H9 (cell line): ENCODE measurements around the gene RIMOC1. TPM values are rescaled to one million over a fixed set of nuclear protein-coding genes. Genes with fewer than 3 reads are reported as not detected.

Source experiments
- DNase-seq: peaks from one replicate; pipeline ENCODE4 v3.0.0-alpha.2; 2017
- H2AFZ ChIP-seq: one replicate; pipeline ENCODE4 v1.6.1; 2013; ENCODE audit warnings: mild to moderate bottlenecking, low read length, control low read depth, moderate library complexity
- H2AK5ac ChIP-seq: 2 replicates; pipeline ENCODE4 v1.6.1; 2013; ENCODE audit warnings: low read length, control low read depth, mixed read lengths; ENCODE audit not compliant: insufficient read length
- H2BK120ac ChIP-seq: one replicate; pipeline ENCODE4 v1.6.1; 2013; ENCODE audit warnings: low read depth, mild to moderate bottlenecking, low read length, control low read depth, inconsistent platforms; ENCODE audit not compliant: poor library complexity, severe bottlenecking
- H2BK12ac ChIP-seq: 2 replicates; pipeline ENCODE4 v1.6.1; 2013; ENCODE audit warnings: low read length, control low read depth, mixed read lengths, low read depth; ENCODE audit not compliant: insufficient read length
- H2BK15ac ChIP-seq: 2 replicates; pipeline ENCODE4 v1.6.1; 2013; ENCODE audit warnings: low read depth, low read length, control low read depth
- H2BK20ac ChIP-seq: one replicate; pipeline ENCODE4 v1.6.1; 2013; ENCODE audit warnings: low read depth, mild to moderate bottlenecking, low read length, control low read depth, inconsistent platforms; ENCODE audit not compliant: poor library complexity, severe bottlenecking
- H2BK5ac ChIP-seq: 2 replicates; pipeline ENCODE4 v1.6.1; 2013; ENCODE audit warnings: low read length, control low read depth, mixed read lengths; ENCODE audit not compliant: insufficient read length
- H3K14ac ChIP-seq: 2 replicates; pipeline ENCODE4 v1.6.1; 2013; ENCODE audit warnings: low read length, control low read depth; ENCODE audit not compliant: insufficient read depth
- H3K18ac ChIP-seq: 2 replicates; pipeline ENCODE4 v1.6.1; 2013; ENCODE audit warnings: low read depth, mild to moderate bottlenecking, mixed read lengths, low read length, control low read depth; ENCODE audit not compliant: insufficient read length
- H3K23ac ChIP-seq: 2 replicates; pipeline ENCODE4 v1.6.1; 2013; ENCODE audit warnings: low read length, control low read depth, mixed read lengths, low read depth; ENCODE audit not compliant: insufficient read length
- H3K23me2 ChIP-seq: 2 replicates; pipeline ENCODE4 v1.6.1; 2013; ENCODE audit warnings: low read depth, mild to moderate bottlenecking, mixed read lengths, low read length, control low read depth; ENCODE audit not compliant: insufficient read length, poor library complexity, severe bottlenecking
- H3K27ac ChIP-seq: 2 replicates; pipeline ENCODE4 v1.5.1; 2013; ENCODE audit warnings: low read length, control low read depth, mixed read lengths, low read depth; ENCODE audit not compliant: insufficient read length
- H3K27me3 ChIP-seq: 2 replicates; pipeline ENCODE4 v1.6.1; 2013; ENCODE audit warnings: low read length, control low read depth, inconsistent platforms; ENCODE audit not compliant: insufficient read depth
- H3K4ac ChIP-seq: 2 replicates; pipeline ENCODE4 v1.6.1; 2013; ENCODE audit warnings: low read depth, mild to moderate bottlenecking, control low read depth, inconsistent platforms, low read length, moderate library complexity
- H3K4me1 ChIP-seq: 2 replicates; pipeline ENCODE4 v1.6.1; 2013; ENCODE audit warnings: low read length, control low read depth, inconsistent platforms; ENCODE audit not compliant: insufficient read depth
- H3K4me2 ChIP-seq: 2 replicates; pipeline ENCODE4 v1.6.1; 2013; ENCODE audit warnings: low read length, control low read depth, mixed read lengths; ENCODE audit not compliant: insufficient read length, insufficient read depth
- H3K56ac ChIP-seq: 2 replicates; pipeline ENCODE4 v1.6.1; 2013; ENCODE audit warnings: low read depth, mild to moderate bottlenecking, mixed read lengths, low read length, control low read depth; ENCODE audit not compliant: insufficient read length
- H3K79me1 ChIP-seq: 2 replicates; pipeline ENCODE4 v1.6.1; 2013; ENCODE audit warnings: low read depth, mild to moderate bottlenecking, moderate library complexity, low read length, control low read depth, inconsistent platforms; ENCODE audit not compliant: insufficient read depth, poor library complexity, severe bottlenecking
- H3K79me2 ChIP-seq: 2 replicates; pipeline ENCODE4 v1.6.1; 2013; ENCODE audit warnings: low read length, control low read depth, inconsistent platforms; ENCODE audit not compliant: insufficient read depth
- H3K9ac ChIP-seq: 2 replicates; pipeline ENCODE4 v1.6.1; 2013; ENCODE audit warnings: low read length, control low read depth, mixed read lengths; ENCODE audit not compliant: insufficient read length; ENCODE audit errors: extremely low read depth
- H3K9me3 ChIP-seq: one replicate; pipeline ENCODE4 v1.6.1; 2013; ENCODE audit warnings: low read depth, low read length, inconsistent platforms; ENCODE audit not compliant: control insufficient read depth
- H3T11ph ChIP-seq: one replicate; pipeline ENCODE4 v1.6.1; 2013; ENCODE audit warnings: mild to moderate bottlenecking, low read length, control low read depth, inconsistent platforms
- H4K20me1 ChIP-seq: one replicate; pipeline ENCODE4 v1.6.1; 2013; ENCODE audit not compliant: control insufficient read depth, insufficient read length, insufficient read depth
- H4K5ac ChIP-seq: 2 replicates; pipeline ENCODE4 v1.6.1; 2013; ENCODE audit warnings: low read depth, mild to moderate bottlenecking, mixed read lengths, low read length, control low read depth; ENCODE audit not compliant: insufficient read length
- H4K8ac ChIP-seq: replicated peaks from 2 replicates; pipeline ENCODE4 v1.6.1; 2013; ENCODE audit warnings: low read length, control low read depth, mixed read lengths, low read depth; ENCODE audit not compliant: insufficient read length
- H4K91ac ChIP-seq: 2 replicates; pipeline ENCODE4 v1.6.1; 2013; ENCODE audit warnings: low read depth, mild to moderate bottlenecking, moderate library complexity, mixed read lengths, low read length, control low read depth; ENCODE audit not compliant: insufficient read length
- H3K27ac Mint-ChIP-seq, 3 experiments: 2 replicates in 2 of 3; 3 replicates in 1 of 3; pipeline ENCODE4 v1.8.0; 2020 to 2021; ENCODE audit warnings: mixed read lengths in 3 of 3, mild to moderate bottlenecking in 1 of 3, moderate library complexity in 1 of 3
- H3K27me3 Mint-ChIP-seq: 2 replicates; pipeline ENCODE4 v1.8.0; 2021; ENCODE audit warnings: low read depth, mild to moderate bottlenecking, moderate library complexity, mixed read lengths
- H3K36me3 Mint-ChIP-seq, 3 experiments: 2 replicates in 2 of 3; 3 replicates in 1 of 3; pipeline ENCODE4 v1.8.0; 2020 to 2021; ENCODE audit warnings: low read depth in 3 of 3, mixed read lengths in 3 of 3; ENCODE audit not compliant: insufficient read depth in 1 of 3
- H3K4me1 Mint-ChIP-seq, 2 experiments: 2 replicates each; pipeline ENCODE4 v1.8.0; 2020; ENCODE audit warnings: mixed read lengths in 2 of 2
- H3K4me3 Mint-ChIP-seq, 2 experiments: 2 replicates in 1 of 2; 3 replicates in 1 of 2; pipeline ENCODE4 v1.8.0; 2020 to 2021; ENCODE audit warnings: mild to moderate bottlenecking in 2 of 2, mixed read lengths in 2 of 2, moderate library complexity in 1 of 2
- H3K9me3 Mint-ChIP-seq, 2 experiments: 2 replicates in 1 of 2; 3 replicates in 1 of 2; pipeline ENCODE4 v1.8.0; 2020; ENCODE audit warnings: mild to moderate bottlenecking in 2 of 2, mixed read lengths in 2 of 2, moderate library complexity in 1 of 2
- WGBS: extraction: QIAGEN DNeasy Blood & Tissue Kit; methylation state at CpG from one replicate; pipeline ENCODE4 v1.1.7; 2013; ENCODE audit warnings: missing lambda C conversion rate, low lambda C conversion rate, mixed read lengths; ENCODE audit not compliant: insufficient read length; ENCODE audit errors: extremely low coverage; 5-methylcytosine and 5-hydroxymethylcytosine counted together
- total RNA-seq: library from RNA; stranded (reverse); gene quantifications from 2 replicates; pipeline ENCODE4 v1.2.1, GENCODE V29; 2021
- TF ChIP-seq, protein P1 (sequence below): fragments of 200-600 bp; sonication (generic); conservative IDR thresholded peaks from 3 replicates; pipeline ENCODE4 v1.8.0; 2021; ENCODE audit warnings: antibody characterized with exemption, mild to moderate bottlenecking

RIMOC1 gene
- total RNA-seq, 1 experiment from 2014 or later = 43.3 TPM

DNA sequence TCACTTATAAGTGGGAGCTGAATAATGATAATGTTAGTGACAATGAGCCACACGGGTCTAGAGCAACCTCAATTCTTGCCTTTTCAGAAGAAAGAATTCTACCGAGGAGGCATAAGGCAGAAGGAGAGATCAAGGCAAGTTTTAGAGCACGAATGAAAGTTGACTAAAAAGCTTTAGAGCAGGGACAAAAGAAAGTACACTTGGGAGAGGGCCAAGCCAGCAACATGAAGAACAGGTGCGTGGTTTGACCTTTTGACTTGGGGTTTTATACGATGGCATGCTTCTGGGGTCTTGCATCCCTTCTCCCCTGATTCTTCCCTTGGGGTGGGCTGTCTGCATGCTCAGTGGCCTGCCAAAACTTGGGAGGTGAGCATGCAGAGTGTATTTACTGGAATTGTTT is 21.4 kb upstream of the RIMOC1 start:
- H3K4me3 Mint-ChIP-seq = no peak overlapping the region
- H4K91ac ChIP-seq = no peak overlapping the region
- H4K5ac ChIP-seq = no peak overlapping the region
- H3K27me3 ChIP-seq = no peaks in the 10 kb centered on the region
- no peak overlapping the region for H3K56ac ChIP-seq
- peaks cover 2 to 5% (median 5%) of the 10 kb centered on the region in 3 experiments; a peak in 3 of 7 replicates for H3K36me3 Mint-ChIP-seq
- H3K79me2 ChIP-seq = no peaks in the 10 kb centered on the region
- no peaks in the 10 kb centered on the region; the same call in 1 of the 2 replicates for H3K27me3 Mint-ChIP-seq
- no peaks in the 10 kb centered on the region for H3K23me2 ChIP-seq
- H3K4me1 Mint-ChIP-seq = no peaks in the 10 kb centered on the region
- no peak overlapping the region for H2BK12ac ChIP-seq
- H3K9me3 ChIP-seq = no peaks in the 10 kb centered on the region
- no peak overlapping the region for H2BK120ac ChIP-seq
- no peak overlapping the region for H3K27ac ChIP-seq
- TF ChIP-seq, protein P1, sequence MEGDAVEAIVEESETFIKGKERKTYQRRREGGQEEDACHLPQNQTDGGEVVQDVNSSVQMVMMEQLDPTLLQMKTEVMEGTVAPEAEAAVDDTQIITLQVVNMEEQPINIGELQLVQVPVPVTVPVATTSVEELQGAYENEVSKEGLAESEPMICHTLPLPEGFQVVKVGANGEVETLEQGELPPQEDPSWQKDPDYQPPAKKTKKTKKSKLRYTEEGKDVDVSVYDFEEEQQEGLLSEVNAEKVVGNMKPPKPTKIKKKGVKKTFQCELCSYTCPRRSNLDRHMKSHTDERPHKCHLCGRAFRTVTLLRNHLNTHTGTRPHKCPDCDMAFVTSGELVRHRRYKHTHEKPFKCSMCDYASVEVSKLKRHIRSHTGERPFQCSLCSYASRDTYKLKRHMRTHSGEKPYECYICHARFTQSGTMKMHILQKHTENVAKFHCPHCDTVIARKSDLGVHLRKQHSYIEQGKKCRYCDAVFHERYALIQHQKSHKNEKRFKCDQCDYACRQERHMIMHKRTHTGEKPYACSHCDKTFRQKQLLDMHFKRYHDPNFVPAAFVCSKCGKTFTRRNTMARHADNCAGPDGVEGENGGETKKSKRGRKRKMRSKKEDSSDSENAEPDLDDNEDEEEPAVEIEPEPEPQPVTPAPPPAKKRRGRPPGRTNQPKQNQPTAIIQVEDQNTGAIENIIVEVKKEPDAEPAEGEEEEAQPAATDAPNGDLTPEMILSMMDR = no peak
- no peak overlapping the region for H2AFZ ChIP-seq
- no peak overlapping the region for H2BK5ac ChIP-seq
- no peak overlapping the region for H3K23ac ChIP-seq
- H3K4me2 ChIP-seq = no peak overlapping the region
- no peak overlapping the region for H2AK5ac ChIP-seq
- no peak overlapping the region for H3K14ac ChIP-seq
- no peak overlapping the region for H3K4ac ChIP-seq
- no peak overlapping the region for H4K8ac ChIP-seq
- DNase-seq = no peak
- no peak overlapping the region for H3T11ph ChIP-seq
- H3K9ac ChIP-seq = no peak overlapping the region
- H3K79me1 ChIP-seq = no peaks in the 10 kb centered on the region
- H3K9me3 Mint-ChIP-seq = peaks cover 9 to 10% of the 10 kb centered on the region in 2 experiments
- H3K18ac ChIP-seq = no peak overlapping the region
- H2BK20ac ChIP-seq = no peak overlapping the region
- H3K27ac Mint-ChIP-seq = no peak overlapping the region
- H2BK15ac ChIP-seq = no peak overlapping the region
- no peaks in the 10 kb centered on the region for H4K20me1 ChIP-seq
- WGBS = no CpG with 5 or more reads among the region's 5 CpGs
- H3K4me1 ChIP-seq = no peaks in the 10 kb centered on the region
